ENCODE data around the gene NR4A3.

DNA sequence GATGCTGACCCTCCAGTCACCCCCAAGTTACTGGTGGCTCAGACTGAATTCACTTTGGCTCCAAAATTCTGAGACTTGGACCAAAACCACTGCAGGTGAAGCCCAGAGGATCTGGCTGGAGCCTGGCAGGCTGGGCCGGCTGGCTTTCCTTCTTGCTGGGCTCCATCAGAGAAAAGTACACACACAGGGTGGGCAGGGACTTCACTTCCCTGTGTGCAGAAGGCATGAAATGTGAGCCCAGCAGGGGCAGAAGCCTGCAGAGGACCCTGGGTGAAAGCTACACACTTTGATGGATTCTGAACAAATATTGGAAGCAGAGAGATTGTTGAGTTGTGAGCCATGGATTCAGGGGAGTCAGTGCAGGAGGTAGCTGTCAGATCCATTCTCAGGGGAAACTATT is 18.4 kb downstream of the NR4A3 start:
- no peak for TF ChIP-seq POLR2A (IDR thresholded peaks at IDR 0.05)
- TF ChIP-seq, protein P1, sequence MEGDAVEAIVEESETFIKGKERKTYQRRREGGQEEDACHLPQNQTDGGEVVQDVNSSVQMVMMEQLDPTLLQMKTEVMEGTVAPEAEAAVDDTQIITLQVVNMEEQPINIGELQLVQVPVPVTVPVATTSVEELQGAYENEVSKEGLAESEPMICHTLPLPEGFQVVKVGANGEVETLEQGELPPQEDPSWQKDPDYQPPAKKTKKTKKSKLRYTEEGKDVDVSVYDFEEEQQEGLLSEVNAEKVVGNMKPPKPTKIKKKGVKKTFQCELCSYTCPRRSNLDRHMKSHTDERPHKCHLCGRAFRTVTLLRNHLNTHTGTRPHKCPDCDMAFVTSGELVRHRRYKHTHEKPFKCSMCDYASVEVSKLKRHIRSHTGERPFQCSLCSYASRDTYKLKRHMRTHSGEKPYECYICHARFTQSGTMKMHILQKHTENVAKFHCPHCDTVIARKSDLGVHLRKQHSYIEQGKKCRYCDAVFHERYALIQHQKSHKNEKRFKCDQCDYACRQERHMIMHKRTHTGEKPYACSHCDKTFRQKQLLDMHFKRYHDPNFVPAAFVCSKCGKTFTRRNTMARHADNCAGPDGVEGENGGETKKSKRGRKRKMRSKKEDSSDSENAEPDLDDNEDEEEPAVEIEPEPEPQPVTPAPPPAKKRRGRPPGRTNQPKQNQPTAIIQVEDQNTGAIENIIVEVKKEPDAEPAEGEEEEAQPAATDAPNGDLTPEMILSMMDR (IDR thresholded peaks at IDR 0.05), result no peak

Measured in Peyer's patch (tissue), 4 donors.